CD4-positive, alpha-beta T cell treated with Interleukin-4 for 4 hours (primary cell): ENCODE measurements around the gene RBP2.

Experiments used
- DNase-seq: peaks from one replicate; pipeline ENCODE4 v3.0.0-alpha.2; 2020

The RBP2 gene

DNA sequence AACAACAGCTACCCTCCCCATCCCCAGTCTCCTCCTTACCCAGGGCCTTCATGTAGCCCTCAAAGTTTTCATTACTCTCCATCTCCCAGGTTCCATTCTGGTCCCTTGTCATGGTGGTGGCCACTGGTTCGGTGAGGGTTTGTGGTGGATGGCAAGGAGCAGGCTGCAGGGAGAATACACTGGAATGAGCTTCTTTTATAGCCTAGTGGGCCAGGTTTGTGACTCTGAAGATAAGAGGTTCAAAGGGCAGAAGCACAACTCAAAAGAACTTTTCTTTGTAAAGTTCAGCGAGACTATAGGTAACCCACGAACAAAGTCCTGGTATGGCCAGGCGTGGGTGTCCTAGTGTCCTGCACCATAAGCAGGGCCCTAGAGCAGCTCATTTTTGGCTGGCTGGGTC, at the start of gene RBP2:
Gene RBP2 (minus strand): TSS at position 169 of the 400 bp plus-strand sequence. CDS start 57 bp downstream, at position 112.
- no peak for DNase-seq

DNA sequence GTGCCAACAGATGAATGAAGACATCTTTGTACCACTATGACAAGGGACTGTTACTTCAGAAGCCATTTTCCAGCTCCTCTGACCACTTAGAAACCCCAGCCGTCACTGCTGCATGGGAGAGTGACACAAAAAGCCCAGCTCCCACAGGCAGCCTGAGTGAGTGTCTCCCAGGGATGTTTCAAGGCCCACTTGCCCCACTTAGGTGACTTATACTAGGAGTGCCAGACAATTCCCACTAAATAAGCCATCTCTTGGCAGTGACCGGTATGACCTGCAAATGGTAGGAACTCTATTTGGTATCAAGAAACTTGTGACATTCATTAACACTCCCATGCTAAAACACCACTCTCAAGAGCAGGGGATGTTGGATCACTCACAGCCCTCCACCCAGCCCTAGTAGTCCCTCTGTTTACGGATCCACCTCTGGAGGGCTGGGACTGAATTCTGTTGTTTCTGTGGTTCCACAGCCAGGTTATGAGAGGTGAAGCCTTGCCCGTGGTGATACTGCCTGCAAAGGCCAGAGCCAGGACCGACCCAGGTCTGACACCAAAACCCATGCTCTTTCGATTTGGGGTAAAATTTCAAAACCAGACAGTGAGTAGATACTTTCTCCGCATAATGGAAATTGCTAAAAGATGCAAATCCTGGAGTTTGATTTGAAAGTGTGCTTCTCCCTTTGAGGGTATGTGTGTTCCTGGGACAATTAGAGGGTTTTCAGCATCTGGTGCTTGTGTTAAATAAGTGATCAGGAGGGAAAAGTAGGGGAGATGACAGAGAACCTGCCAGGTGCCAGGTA, 48.7 kb upstream of the RBP2 start:
- DNase-seq: no peak

- DNase-seq: no peak
Measured at GRCh38 chr3:139523718-139524117, 47.4 kb upstream of the RBP2 start.

GRCh38 chr3:139523166-139523565, 46.9 kb upstream of the RBP2 start:
- no peak for DNase-seq

- DNase-seq: no peak
Measured at GRCh38 chr3:139522421-139522820, 46.1 kb upstream of the RBP2 start.

DNA sequence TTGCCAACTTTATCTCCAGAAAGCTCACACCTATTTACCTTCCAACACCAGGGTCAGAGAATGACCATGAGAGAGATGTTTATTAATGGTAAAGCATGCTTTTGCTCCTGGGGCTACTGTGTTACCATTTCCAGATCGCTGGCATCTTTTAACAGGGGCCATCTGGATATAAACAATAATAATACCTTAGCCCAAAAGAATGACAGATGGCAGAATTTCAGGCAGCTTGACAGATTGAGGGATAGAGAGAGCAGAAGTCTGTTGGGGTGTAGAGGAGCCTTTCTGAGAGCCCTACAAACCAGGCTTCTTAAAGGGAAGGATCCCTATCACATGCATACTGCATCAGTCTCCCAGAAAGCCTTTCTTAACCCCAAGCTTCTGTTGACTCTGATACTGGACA, 45.5 kb upstream of the RBP2 start:
- DNase-seq: no peak

GRCh38 chr3:139521144-139521543, 44.8 kb upstream of the RBP2 start:
- DNase-seq: no peak

GRCh38 chr3:139519998-139520737, 43.9 kb upstream of the RBP2 start:
- no peak for DNase-seq

- DNase-seq: no peak
Measured at GRCh38 chr3:139518926-139519842, 42.9 kb upstream of the RBP2 start.

- no peak for DNase-seq
Measured at GRCh38 chr3:139518306-139518705, 42.0 kb upstream of the RBP2 start.

GRCh38 chr3:139517321-139518065, 41.2 kb upstream of the RBP2 start:
- DNase-seq: no peak

GRCh38 chr3:139514741-139515140, 38.4 kb upstream of the RBP2 start:
- DNase-seq: no peak

DNA sequence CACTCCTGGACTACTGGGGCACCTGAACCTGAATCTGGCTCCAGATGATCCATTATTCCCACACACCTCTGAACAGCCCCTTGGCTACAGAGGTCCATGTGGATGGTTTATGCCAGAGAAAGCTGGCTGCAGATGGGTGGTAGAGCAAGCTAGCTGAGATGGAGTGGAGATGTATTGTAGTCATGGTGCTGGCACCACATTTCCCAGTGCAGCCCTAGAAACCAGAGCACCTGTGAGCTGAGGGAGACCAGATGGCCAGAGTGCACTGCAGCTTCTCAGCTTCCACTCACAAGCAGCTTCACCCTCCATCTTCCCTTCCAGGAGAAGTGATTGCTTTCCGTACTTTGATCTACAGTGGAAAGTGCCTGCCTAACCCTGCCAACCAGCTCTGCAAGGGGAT, 33.3 kb upstream of the RBP2 start:
- no peak for DNase-seq

DNA sequence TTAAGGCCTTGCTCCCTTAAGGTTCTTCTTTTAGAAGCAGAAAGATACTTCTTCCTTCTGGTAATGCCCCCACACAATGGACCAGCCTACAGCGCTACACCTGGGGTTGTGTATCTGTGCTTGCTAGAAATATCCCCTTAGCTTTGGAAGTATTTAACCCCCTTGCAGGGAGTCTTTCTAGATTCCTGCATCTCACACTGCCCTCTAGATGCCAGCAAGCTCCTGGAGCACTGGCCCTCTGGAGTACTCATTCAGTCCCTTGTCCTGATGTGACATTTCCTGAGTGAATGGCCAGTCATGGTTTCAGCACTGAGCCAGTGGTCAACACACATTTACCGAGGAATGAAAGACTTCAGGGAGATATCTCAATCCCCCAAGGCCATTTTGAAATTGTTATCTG, 30.4 kb upstream of the RBP2 start:
- DNase-seq: no peak

DNA sequence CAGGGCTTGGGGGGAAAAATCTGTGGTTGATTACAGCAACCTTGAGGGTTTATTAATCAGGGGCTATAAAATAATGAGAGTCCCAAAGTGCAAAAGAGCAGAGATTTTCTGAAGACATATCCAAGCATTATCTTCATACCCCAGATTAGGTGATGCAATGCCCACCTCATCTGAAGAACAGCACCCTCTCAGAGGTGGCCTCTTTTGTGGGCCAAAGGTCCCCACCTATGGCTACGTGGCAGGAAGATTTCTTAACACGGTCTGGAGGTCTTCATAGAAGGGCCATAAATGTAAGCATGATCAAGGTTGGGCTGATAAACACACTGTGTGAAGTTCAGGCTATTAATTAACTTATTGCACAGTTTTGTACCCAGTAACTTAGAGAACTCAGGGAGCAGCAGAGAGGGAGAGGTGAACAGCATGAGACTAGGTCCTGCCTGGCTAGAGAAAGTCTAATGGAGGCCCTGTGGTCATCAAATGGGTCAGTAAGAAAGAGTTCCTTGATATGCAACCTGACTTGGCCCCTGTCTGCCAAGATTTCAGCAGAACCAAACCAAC, 29.6 kb upstream of the RBP2 start:
- DNase-seq: no peak

DNA sequence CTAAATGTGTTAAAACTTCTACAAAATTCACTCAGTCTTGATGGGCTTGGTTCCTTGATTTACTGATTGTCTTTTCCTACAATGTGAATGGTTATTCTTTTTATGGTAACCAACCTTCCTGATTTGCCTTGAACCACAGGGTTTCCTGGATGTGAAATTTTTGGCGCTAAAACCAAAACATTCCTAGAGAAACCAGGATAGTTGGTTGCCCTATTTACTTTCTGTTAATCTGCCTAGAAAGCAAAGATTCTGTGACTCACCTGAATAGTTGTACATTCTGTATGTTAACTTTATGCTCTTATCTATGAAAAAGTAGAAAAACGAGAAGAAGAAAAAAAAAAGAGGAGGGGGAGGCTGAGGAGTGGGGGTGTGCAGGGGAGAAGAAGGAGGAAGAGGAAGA, 23.2 kb upstream of the RBP2 start:
- DNase-seq: no peak

GRCh38 chr3:139493826-139494385, 17.6 kb upstream of the RBP2 start:
- DNase-seq: no peak

- DNase-seq: no peak
Measured at GRCh38 chr3:139491966-139492365, 15.7 kb upstream of the RBP2 start.

DNA sequence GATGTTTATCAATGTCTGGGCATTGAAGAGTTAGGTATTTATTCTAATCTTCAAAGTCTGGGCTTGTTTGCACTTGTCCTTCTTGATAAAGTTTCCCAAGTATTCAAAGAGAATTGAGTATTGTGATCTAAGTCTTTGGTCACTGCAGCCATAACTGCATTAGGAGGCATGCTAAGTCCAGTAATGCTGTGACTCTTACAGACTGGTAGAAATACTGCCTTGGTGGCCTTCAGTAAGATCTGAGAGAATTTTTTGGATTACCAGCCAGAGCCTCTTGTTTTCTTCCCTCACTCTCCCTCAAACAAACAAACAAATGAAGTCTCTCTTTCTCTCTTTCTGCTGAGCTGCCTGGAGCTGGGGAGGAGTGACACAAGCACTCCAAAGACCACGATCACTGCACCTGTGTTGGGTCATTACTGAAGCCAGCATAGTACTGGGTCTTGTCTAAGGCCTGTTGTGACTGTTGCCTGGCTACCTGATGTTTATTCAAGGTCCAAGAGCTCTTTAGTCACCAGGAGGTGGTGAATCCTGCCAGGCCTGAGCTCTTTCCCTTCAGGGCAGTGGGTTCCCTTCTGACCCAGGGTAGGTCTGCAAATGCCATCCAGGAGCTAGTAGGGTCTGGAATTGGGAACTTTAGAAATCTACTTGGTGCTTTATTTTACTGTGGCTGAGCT, 14.8 kb upstream of the RBP2 start:
- no peak for DNase-seq

- no peak for DNase-seq
Measured at GRCh38 chr3:139482206-139482605, 5.9 kb upstream of the RBP2 start.

- DNase-seq: no peak
Measured at GRCh38 chr3:139481116-139481515, 4.8 kb upstream of the RBP2 start.
